Caki2 (cell line): ENCODE measurements around the gene CRAMP1. TPM values are rescaled to one million over a fixed set of nuclear protein-coding genes. Genes with fewer than 3 reads are reported as not detected.

Source experiments
- DNase-seq: peaks from one replicate; pipeline ENCODE4 v3.0.0-alpha.2; 2015; ENCODE audit warnings: low read depth
- in situ Hi-C: cut with HindIII; loops from 2 replicates; pipeline ENCODE4 v1.10.0; 2016; ENCODE audit warnings: low sequenced_read_pairs, low pct_unique_long_range_greater_than_20kb, mixed read lengths
- total RNA-seq: library from RNA; depleted of rRNA; stranded (reverse); fragments of >200 nt; shearing (Covaris generic); gene quantifications from 2 replicates; pipeline ENCODE4 v1.2.3, GENCODE V29; 2014; ENCODE audit warnings: low replicate concordance

CRAMP1 gene
- total RNA-seq, 1 experiment from 2014 or later: 4.1 TPM

- DNase-seq: peak; percentile 64
- in situ Hi-C loops: no loop called here
Observed at GRCh38 chr16:1645914-1646525, 33.9 kb downstream of the CRAMP1 start.

GRCh38 chr16:1647856-1648255 is 35.7 kb downstream of the CRAMP1 start:
- in situ Hi-C loops: no loop called here
- no peak for DNase-seq

DNA sequence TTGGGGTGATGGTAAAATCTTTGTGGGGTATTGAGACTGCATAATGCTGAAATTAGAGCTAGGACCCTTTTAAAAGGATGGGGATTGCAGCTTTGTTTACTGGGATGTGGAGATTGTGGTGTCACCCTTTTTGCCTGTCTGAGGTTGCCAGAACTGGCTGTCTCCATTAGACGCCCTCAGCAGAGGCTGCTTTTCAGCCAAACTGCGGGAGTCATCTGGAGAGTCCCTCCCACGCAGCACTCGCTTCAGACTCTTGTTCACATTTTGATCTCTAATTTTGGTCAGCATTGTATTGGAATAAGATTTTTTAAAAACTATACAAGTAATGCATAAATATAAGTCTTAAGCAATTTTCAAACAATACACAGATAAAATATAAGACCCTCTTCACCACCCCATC is 38.0 kb downstream of the CRAMP1 start:
- in situ Hi-C loops: no loop called here
- no peak for DNase-seq

- in situ Hi-C loops: no loop called here
- DNase-seq: no peak
Observed at GRCh38 chr16:1651094-1651973, 39.2 kb downstream of the CRAMP1 start.

DNA sequence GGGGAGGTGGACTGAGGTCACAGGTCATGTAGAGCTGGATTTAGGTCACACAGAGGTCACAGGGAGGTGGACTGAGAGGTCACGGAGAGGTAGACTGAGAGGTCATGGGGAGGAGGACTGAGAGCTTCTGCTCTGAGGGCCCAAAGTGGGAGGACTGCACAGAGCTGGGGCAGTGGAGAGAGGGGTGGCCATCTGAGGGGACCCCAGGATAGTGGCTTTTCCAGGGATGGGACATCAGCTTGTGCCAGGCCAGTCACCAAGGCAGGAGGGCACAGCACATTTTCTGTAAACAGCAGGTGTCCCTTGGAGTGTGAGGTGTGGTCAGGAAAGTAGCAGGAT is 39.8 kb downstream of the CRAMP1 start:
- no peak for DNase-seq
- in situ Hi-C loops: no loop called here

- in situ Hi-C loops: no loop called here
- no peak for DNase-seq
Observed at GRCh38 chr16:1653023-1653422, 40.9 kb downstream of the CRAMP1 start.

- in situ Hi-C loops: no loop called here
- no peak for DNase-seq
Observed at GRCh38 chr16:1654505-1655268, 42.5 kb downstream of the CRAMP1 start.

DNA sequence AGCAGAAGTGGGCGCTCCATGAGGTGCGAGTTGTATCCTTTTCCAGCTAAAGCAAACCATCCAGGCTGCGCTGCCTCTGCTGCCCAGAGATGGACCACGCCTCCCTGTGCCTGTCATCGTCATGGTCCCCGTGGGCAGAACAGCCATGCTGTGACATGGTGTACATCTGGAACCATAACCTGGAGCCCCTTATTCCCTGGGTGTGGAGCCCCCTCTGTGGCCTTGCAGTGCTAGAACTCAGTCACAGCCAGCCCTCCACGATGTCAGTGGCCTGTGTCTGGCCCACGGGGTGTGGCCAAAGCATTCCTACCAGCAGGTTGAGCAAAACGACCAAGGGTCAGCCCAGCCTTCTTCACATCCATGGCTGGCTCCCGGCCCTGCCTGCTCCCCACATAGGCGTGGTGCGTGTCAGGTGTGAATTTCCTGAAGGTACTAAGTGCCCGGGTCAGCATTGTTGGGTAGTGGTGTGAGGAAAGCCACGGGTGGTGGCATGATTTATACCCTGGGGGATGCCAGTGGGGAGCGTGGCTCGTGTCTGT is 43.2 kb downstream of the CRAMP1 start:
- in situ Hi-C loops: no loop called here

DNA sequence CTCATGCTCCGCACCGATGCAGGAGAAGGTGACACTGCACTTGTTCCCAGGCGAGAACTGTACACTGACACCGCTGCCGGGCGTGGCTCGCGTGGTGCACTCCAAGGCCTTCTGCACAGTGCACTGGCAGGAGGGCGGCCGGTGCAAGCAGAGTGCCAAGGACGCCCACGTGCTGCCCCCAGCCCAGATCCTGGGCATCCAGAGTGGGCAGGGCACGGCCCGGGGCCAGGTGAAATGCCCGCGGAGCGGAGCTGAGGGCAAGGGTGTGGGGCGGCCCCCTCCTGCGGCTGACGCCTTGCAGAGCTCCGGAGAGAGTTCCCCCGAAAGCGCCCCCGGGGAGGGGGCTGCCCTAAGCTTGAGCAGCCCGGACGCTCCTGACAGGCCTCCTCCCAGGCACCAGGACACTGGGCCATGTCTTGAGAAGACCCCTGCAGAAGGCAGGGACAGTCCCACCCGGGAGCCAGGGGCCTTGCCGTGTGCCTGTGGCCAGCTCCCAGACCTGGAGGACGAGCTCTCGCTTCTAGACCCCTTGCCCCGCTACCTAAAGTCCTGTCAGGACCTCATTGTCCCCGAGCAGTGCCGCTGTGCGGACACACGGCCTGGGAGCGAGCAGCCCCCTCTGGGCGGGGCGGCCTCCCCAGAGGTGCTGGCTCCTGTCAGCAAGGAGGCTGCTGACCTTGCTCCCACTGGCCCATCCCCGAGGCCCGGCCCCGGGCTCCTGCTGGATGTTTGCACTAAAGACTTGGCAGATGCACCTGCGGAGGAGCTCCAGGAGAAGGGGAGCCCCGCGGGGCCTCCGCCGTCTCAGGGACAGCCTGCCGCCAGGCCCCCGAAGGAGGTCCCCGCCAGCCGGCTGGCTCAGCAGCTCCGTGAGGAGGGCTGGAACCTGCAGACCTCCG is 44.0 kb downstream of the CRAMP1 start:
- DNase-seq: no peak
- in situ Hi-C loops: no loop called here

More for the DNA sequence above, 43.2 kb downstream of the CRAMP1 start:
- no peak for DNase-seq

GRCh38 chr16:1656808-1657617 is 44.9 kb downstream of the CRAMP1 start:
- in situ Hi-C loops: no loop called here
- DNase-seq: no peak

- in situ Hi-C loops: no loop called here
Observed at GRCh38 chr16:1657841-1658240, 45.7 kb downstream of the CRAMP1 start.

DNA sequence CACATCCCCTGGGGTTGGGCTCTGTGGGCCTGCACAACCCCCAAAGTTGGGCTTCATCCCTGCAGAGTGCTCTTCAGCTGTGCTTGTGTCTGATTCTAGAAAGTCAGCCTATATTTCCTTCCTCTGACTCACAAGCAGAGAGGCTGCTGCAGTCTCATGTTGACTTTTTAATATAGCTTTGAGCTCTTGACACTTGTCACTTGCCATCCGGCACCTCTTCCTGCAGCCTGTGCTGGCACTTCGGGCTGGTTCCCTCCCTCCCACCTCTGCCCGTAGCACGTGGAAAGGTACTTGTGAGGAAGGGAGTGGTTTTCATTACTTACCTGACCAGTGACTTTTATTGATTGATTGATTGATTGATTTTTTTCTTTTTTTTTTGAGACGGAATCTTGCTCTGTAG is 46.9 kb downstream of the CRAMP1 start:
- DNase-seq: no peak
- in situ Hi-C loops: no loop called here

More at GRCh38 chr16:1657841-1658240, 45.7 kb downstream of the CRAMP1 start:
- DNase-seq: no peak

DNA sequence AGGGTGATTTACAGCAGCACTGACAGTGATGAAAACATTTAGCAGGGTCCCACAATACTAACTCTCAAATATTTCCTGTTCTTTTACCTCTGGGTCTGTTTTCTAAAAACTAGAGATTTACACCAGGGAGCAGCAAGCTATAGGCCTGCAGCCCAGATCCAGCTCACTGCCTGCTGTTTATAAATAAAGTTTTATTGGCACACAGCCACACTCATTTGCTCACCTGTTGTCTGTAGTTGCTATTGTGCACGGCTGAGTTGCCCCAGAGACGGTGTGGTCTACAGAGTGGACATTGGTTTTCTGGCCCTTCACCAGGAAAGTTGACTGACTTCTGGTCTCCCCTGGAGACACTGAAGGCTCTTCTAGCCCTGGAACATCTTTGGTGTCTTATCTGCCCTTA is 49.7 kb downstream of the CRAMP1 start:
- in situ Hi-C loops: no loop called here
- no peak for DNase-seq

GRCh38 chr16:1662543-1662942 is 50.4 kb downstream of the CRAMP1 start:
- DNase-seq: no peak
- in situ Hi-C loops: no loop called here

- in situ Hi-C loops: no loop called here
Observed at GRCh38 chr16:1665829-1666228, 53.7 kb downstream of the CRAMP1 start.

GRCh38 chr16:1666316-1666715 is 54.2 kb downstream of the CRAMP1 start:
- no peak for DNase-seq
- in situ Hi-C loops: no loop called here

More at GRCh38 chr16:1665829-1666228, 53.7 kb downstream of the CRAMP1 start:
- DNase-seq: no peak

GRCh38 chr16:1667271-1667670 is 55.1 kb downstream of the CRAMP1 start:
- in situ Hi-C loops: no loop called here
- no peak for DNase-seq
